Measurements from ENCODE around the gene ADAR.

The ADAR gene

GRCh38 chr1:154609398-154610380 lies 1.7 kb upstream of the ADAR start:
- TF ChIP-seq POLR2A (IDR thresholded peaks at IDR 0.05; ENCODE audit: low read depth, low read length), result no peak
- no peak for FAIRE-seq
- DNase-seq (ENCODE audit: insufficient read length, low spot score), result no peak

GRCh38 chr1:154608397-154609270 lies 648 bp upstream of the ADAR start:
- DNase-seq (ENCODE audit: insufficient read length, low spot score), result no peak
- no peak for TF ChIP-seq POLR2A (IDR thresholded peaks at IDR 0.05; ENCODE audit: low read depth, low read length)
- FAIRE-seq, result no peak

GRCh38 chr1:154607106-154607608 lies 829 bp downstream of the ADAR start:
- FAIRE-seq, result no peak
- no peak for TF ChIP-seq POLR2A (IDR thresholded peaks at IDR 0.05; ENCODE audit: low read depth, low read length)
- DNase-seq (ENCODE audit: insufficient read length, low spot score), result no peak

- TF ChIP-seq POLR2A (IDR thresholded peaks at IDR 0.05; ENCODE audit: low read depth, low read length), result no peak
- DNase-seq (ENCODE audit: insufficient read length, low spot score) (no peak), FAIRE-seq (no peak)
Measured at GRCh38 chr1:154605534-154605933, 2.5 kb downstream of the ADAR start.

GRCh38 chr1:154603317-154603716 lies 4.7 kb downstream of the ADAR start:
- TF ChIP-seq POLR2A (IDR thresholded peaks at IDR 0.05; ENCODE audit: low read depth, low read length), result no peak
- DNase-seq (ENCODE audit: insufficient read length, low spot score) (no peak), FAIRE-seq (no peak)

- DNase-seq (ENCODE audit: insufficient read length, low spot score), result no peak
- FAIRE-seq, result no peak
- TF ChIP-seq POLR2A (IDR thresholded peaks at IDR 0.05; ENCODE audit: low read depth, low read length), result no peak
Measured at GRCh38 chr1:154599658-154600057, 8.3 kb downstream of the ADAR start.

GRCh38 chr1:154598871-154599635 lies 8.9 kb downstream of the ADAR start:
- FAIRE-seq (no peak), DNase-seq (ENCODE audit: insufficient read length, low spot score) (no peak)

GRCh38 chr1:154595621-154596020 lies 12.4 kb downstream of the ADAR start:
- FAIRE-seq (no peak), DNase-seq (ENCODE audit: insufficient read length, low spot score) (no peak)
- no peak for TF ChIP-seq POLR2A (IDR thresholded peaks at IDR 0.05; ENCODE audit: low read depth, low read length)

More at GRCh38 chr1:154598871-154599635, 8.9 kb downstream of the ADAR start:
- no peak for TF ChIP-seq POLR2A (IDR thresholded peaks at IDR 0.05; ENCODE audit: low read depth, low read length)

- no peak for TF ChIP-seq POLR2A (IDR thresholded peaks at IDR 0.05; ENCODE audit: low read depth, low read length)
- DNase-seq (ENCODE audit: insufficient read length, low spot score) (no peak), FAIRE-seq (no peak)
Measured at GRCh38 chr1:154594811-154595210, 13.2 kb downstream of the ADAR start.

GRCh38 chr1:154593390-154593789 lies 14.6 kb downstream of the ADAR start:
- no peak for TF ChIP-seq POLR2A (IDR thresholded peaks at IDR 0.05; ENCODE audit: low read depth, low read length)
- DNase-seq (ENCODE audit: insufficient read length, low spot score) (no peak), FAIRE-seq (no peak)

GRCh38 chr1:154591206-154591605 lies 16.8 kb downstream of the ADAR start:
- no peak for TF ChIP-seq POLR2A (IDR thresholded peaks at IDR 0.05; ENCODE audit: low read depth, low read length)
- DNase-seq (ENCODE audit: insufficient read length, low spot score) (no peak), FAIRE-seq (no peak)

- FAIRE-seq (no peak), DNase-seq (ENCODE audit: insufficient read length, low spot score) (no peak)
- TF ChIP-seq POLR2A (IDR thresholded peaks at IDR 0.05; ENCODE audit: low read depth, low read length), result no peak
Measured at GRCh38 chr1:154590756-154591155, 17.2 kb downstream of the ADAR start.

- FAIRE-seq, result no peak
Measured at GRCh38 chr1:154589780-154590179, 18.2 kb downstream of the ADAR start.

More at GRCh38 chr1:154589780-154590179, 18.2 kb downstream of the ADAR start:
- no peak for DNase-seq (ENCODE audit: insufficient read length, low spot score)
- TF ChIP-seq POLR2A (IDR thresholded peaks at IDR 0.05; ENCODE audit: low read depth, low read length), result no peak

Data from H54 (cell line).